Measurements from ENCODE around the gene SRPK1.
"Not testable (repeated sequence)": the region's sequence is repeated elsewhere in the genome, so short reads cannot be mapped to it uniquely, and the experiment has no call there.

SRPK1 gene

DNA sequence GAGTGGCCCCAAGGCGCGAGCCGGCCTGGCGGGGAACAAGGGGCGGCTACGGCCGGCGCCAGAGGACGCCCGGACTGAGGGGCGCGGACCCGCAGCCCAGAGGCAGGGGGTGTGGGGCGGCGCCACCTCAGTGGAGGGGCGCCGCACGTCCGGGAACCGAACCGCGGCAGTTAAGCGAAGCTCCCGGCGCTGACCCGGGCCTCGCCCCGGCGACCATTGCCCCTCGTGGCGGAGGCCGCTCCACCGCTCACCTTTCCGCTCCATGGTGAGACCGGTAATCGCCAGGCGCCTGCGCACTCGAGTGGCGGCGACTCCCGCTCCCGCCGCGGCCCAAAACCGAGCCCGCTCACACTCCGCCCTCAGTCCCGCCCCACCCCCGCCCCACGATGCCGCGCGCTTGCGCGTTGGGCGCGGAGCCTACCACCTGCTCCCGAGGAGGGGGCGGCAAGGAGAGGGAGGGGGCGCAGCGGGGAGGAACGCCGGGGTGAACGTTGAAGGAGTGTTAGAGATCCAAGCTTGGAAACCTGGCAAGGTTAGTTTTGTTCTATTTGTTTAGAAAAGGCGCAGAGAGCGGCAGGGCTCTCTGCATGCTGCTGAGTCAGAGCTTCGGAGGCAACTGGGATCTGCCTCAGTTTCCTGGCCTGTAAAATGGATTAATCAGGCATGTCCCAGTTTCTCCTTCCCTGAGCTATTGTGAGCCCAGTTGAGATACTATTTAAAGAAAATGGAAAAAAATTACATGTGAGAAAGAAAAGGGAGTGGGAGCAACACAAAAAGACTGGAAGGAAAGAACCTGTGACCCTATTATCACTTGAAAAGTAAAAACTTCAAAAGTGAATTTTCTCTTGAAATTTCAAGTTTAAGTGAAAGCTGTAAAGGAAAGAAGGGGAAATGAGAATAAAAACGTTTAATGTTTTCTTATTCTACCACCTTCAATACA lies at the start of gene SRPK1:
SRPK1 (minus strand) TSS at position 306 of the 940 bp plus-strand sequence; CDS start at position 264, 42 bp downstream.
- peak; percentile 83 to 84 for DNase-seq (ENCODE audit: extremely low read depth in 1 of 2, low read depth in 1 of 2)

DNA sequence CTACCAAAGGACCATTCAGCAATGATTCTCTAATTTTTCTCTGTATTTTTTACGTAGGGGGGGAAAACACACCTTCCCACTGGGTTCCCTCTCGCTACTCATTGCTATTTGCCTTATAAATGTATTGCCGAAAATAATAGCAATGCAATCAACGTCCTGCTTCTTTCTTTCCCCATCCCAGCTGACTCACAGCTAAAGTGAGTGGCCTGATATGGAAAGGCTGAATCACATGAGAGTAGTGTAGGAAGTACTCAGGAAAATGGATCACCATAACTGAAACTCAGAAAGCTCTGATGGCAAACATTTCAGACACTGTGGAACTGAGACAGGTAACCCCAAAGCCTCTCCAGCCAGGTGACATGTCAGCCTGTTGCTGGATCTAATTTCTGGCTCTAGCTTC lies 49.3 kb upstream of the SRPK1 start:
- no peak for DNase-seq (ENCODE audit: extremely low read depth in 1 of 2, low read depth in 1 of 2)

GRCh38 chr6:35969646-35970045 lies 48.7 kb upstream of the SRPK1 start:
- no peak for DNase-seq (ENCODE audit: extremely low read depth in 1 of 2, low read depth in 1 of 2)

- DNase-seq (ENCODE audit: extremely low read depth in 1 of 2, low read depth in 1 of 2), result no peak
Measured at GRCh38 chr6:35968821-35969220, 47.9 kb upstream of the SRPK1 start.

GRCh38 chr6:35967076-35967774 lies 46.3 kb upstream of the SRPK1 start:
- DNase-seq (ENCODE audit: extremely low read depth in 1 of 2, low read depth in 1 of 2), result no peak

DNA sequence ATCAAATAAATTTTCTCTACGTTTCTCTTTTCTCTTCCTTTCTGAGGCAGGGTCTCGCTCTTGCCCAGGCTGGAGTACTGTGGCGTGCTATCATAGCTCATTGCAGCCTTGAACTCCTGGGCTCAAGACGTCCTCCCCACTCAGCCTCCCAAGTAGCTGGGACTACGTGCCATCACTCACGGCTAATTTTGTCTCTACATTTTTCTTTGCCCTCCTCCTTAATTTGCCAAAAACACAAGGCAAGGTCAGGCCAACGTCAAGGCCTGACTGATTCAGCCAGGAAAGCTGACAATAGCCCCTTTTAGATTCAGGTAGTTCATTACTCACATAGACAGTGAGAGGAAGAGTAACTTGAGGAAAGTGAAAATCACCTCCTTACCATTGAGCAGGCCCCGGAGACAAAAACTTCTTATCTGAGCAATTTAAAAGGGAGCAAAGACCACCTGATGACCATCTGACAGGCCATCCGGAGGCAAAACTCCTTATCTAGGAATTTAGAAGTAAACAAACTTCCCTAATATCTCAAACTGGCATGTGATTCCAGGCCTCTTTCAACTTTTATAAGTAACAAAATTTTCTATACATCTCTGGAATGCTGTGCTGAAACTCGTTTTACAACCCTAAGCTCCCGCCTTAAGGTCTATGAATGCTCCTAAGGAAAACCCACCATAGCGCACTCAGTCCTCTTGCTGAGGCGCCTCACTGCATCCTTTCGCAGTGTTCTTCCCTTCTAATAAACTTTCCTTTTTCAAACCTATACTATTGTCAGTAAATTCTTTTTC lies 42.1 kb upstream of the SRPK1 start:
- no peak for DNase-seq (ENCODE audit: extremely low read depth in 1 of 2, low read depth in 1 of 2)

GRCh38 chr6:35960187-35960586 lies 39.3 kb upstream of the SRPK1 start:
- DNase-seq (ENCODE audit: extremely low read depth in 1 of 2, low read depth in 1 of 2), result no peak

DNA sequence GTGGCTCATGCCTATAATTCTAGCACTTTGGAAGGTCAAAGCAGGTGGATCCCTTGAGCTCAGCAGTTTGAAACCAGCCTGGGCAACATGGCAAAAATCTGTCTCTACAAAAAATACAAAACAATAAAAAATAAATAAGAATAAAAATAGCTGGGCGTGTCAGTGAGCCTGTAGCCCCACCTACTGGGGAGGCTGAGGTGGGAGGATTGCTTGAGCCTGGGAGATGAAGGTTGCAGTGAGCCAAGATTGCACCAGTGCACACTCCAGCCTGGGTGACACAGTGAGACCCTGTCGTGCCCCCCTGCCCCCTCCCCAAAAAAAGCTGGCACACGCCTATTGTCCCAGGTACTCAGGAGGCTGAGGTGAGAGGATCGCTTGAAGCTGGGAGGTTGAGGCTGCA lies 35.1 kb upstream of the SRPK1 start:
- DNase-seq (ENCODE audit: extremely low read depth in 1 of 2, low read depth in 1 of 2), result no peak

DNA sequence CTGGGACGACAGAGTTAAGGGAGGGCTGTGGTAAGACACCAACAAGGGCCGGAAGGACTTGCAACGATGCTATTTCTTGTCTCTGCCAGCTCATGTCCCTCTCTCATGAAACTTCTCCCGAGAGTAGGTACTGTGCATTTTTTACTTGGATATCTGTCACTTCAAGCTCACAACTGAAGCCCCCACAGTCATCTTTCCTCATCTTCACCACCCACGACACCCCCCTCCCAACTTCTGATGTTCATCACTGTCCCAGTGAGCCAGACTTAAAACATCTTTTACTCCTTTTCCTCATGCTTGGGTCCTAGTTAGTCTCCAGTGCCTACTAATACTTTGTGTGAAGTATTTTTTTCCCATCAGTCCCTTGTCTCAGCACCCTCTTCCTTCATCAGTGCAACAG lies 34.6 kb upstream of the SRPK1 start:
- no peak for DNase-seq (ENCODE audit: extremely low read depth in 1 of 2, low read depth in 1 of 2)

- no peak for DNase-seq (ENCODE audit: extremely low read depth in 1 of 2, low read depth in 1 of 2)
Measured at GRCh38 chr6:35955071-35955470, 34.2 kb upstream of the SRPK1 start.

DNA sequence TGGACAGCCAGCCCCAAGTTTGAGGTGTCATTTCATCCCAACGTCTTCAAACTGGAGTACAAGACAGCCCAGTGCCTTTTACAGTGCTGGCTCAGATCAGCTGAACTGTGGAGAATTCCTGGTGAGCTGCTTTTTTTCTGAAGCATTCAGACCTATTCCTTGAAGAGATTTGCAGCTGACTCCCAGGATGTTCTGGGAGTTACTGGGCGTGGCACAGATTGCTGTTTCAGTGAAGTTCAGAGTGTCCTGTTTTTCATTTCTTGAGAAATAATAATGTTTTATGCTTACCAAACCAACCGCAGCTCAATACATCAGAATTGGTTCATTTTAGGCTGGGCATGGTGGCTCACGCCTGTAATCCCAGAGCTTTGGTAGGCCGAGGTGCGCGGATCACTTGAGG lies 33.4 kb upstream of the SRPK1 start:
- DNase-seq (ENCODE audit: extremely low read depth in 1 of 2, low read depth in 1 of 2), result no peak

GRCh38 chr6:35948725-35949124 lies 27.8 kb upstream of the SRPK1 start:
- DNase-seq (ENCODE audit: extremely low read depth in 1 of 2, low read depth in 1 of 2), result no peak

DNA sequence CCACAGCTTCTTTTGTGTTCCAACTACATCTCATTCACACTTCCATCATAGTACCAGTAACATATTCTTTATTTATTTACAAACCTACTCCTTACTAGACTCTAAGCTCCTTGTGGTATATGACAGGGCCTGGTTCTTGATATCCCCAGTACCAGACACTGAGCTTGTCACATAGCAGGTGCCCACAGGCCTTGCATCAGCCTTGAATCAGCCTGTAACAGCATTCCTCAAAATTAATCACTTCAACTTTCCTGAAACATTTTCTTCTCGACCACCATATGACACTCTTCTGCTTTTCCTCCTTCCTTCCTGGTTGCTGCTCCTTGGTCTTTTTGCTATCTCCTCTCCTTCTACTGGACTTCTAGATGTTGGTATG lies 24.7 kb upstream of the SRPK1 start:
- DNase-seq (ENCODE audit: extremely low read depth in 1 of 2, low read depth in 1 of 2), result no peak

- no peak for DNase-seq (ENCODE audit: extremely low read depth in 1 of 2, low read depth in 1 of 2)
Measured at GRCh38 chr6:35943390-35943789, 22.5 kb upstream of the SRPK1 start.

- DNase-seq (ENCODE audit: extremely low read depth in 1 of 2, low read depth in 1 of 2), result no peak
Measured at GRCh38 chr6:35942355-35942754, 21.5 kb upstream of the SRPK1 start.

GRCh38 chr6:35941170-35941569 lies 20.3 kb upstream of the SRPK1 start:
- DNase-seq (ENCODE audit: extremely low read depth in 1 of 2, low read depth in 1 of 2), result not testable (repeated sequence)

GRCh38 chr6:35940014-35940413 lies 19.1 kb upstream of the SRPK1 start:
- not testable (repeated sequence) for DNase-seq (ENCODE audit: extremely low read depth in 1 of 2, low read depth in 1 of 2)

DNA sequence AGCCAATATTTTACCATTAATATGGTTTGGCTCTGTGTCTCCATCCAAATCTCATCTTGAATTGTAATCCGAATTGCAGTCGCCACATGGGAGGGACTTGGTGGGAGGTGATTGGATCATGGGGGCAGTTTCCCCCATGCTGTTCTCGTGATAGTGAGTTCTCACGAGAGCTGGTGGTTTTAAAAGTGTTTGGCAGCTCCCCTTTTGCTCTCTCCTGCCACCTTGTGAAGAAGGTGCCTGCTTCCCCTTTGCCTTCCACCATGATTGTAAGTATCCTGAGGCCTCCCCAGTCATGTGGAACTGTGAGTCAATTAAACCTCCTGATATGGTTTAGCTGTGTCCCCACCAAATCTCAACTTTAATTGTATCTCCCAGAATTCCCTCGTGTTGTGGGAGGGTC lies 18.4 kb upstream of the SRPK1 start:
- not testable (repeated sequence) for DNase-seq (ENCODE audit: extremely low read depth in 1 of 2, low read depth in 1 of 2)

DNA sequence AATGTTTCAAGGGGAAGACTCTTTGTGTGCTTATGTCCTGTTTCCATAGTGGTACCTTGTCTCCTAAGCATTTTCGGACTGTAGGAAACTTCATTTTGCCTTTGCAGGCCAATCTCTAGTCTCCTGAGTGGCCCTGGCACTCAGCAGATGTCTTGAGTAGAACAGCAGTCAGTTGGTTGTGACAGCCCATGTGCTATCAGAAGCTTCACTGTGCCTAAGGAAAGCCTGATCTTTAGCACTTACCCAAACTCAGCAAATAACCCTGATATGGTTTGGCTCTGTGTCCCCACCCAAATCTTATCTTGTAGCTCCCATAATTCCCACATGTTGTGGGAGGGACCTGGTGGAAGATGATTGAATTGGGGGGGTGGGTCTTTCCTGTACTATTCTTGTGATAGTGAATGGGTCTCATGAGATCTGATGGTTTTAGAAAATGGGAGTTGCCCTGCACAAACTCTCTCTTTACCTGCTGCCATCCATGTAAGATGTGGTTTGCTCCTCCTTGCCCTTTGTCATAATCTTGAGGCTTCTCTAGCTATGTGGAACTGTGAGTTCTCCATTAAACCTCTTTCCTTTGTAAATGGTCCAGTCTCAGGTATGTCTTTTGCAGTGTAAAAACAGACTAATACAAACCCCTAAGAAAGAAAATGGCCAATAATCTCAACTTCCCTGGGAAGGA lies 15.9 kb upstream of the SRPK1 start:
- no peak for DNase-seq (ENCODE audit: extremely low read depth in 1 of 2, low read depth in 1 of 2)

- no peak for DNase-seq (ENCODE audit: extremely low read depth in 1 of 2, low read depth in 1 of 2)
Measured at GRCh38 chr6:35935469-35935868, 14.6 kb upstream of the SRPK1 start.

DNA sequence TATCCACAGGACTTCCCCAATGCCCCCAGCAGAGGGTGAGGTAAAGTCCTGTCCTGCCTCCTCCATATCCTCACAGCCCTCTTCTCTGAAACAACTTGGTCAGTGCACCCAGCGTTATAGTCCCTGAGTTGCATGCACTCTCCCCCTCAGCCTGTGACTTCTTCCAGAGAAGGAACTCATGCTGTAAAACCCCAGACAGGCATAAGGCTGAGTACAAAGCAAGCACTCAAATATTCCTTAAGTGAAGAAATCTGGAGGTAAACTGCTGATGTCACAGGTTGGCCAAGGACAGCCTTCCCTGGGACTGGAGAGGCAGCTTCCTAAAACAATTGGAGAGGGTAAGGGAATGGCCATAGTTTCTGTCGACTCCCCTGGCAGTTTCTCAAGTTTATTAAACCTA lies 12.9 kb upstream of the SRPK1 start:
- DNase-seq (ENCODE audit: extremely low read depth in 1 of 2, low read depth in 1 of 2), result no peak

All from stimulated activated CD8-positive, alpha-beta memory T cell treated with anti-CD3 and anti-CD28 coated beads, Interleukin-7, amount 100 ng/mL, for 48 hours (primary cell).